ENCODE data around the gene REXO1.

The REXO1 gene

GRCh38 chr19:1860821-1861598, 12.7 kb upstream of the REXO1 start:
- DNase-seq, result no peak

- DNase-seq, result no peak
These were observed 11.9 kb upstream of the REXO1 start for GRCh38 chr19:1860042-1860775.

GRCh38 chr19:1859331-1859781, 11.1 kb upstream of the REXO1 start:
- DNase-seq, result no peak

GRCh38 chr19:1858412-1859081, 10.3 kb upstream of the REXO1 start:
- no peak for DNase-seq

GRCh38 chr19:1857648-1858326, 9.5 kb upstream of the REXO1 start:
- DNase-seq, result no peak

GRCh38 chr19:1856698-1857603, 8.7 kb upstream of the REXO1 start:
- no peak for DNase-seq

- DNase-seq, result no peak
These were observed 8.0 kb upstream of the REXO1 start for GRCh38 chr19:1856345-1856697.

- DNase-seq, result no peak
These were observed 7.6 kb upstream of the REXO1 start for GRCh38 chr19:1855828-1856255.

- peak; percentile 80 for DNase-seq
These were observed 7.0 kb upstream of the REXO1 start for GRCh38 chr19:1855040-1855827.

GRCh38 chr19:1854542-1855039, 6.3 kb upstream of the REXO1 start:
- DNase-seq, result no peak

- DNase-seq, result no peak
These were observed 5.8 kb upstream of the REXO1 start for GRCh38 chr19:1854039-1854541.

GRCh38 chr19:1853295-1854038, 5.2 kb upstream of the REXO1 start:
- peak; percentile 55 for DNase-seq

GRCh38 chr19:1852581-1853128, 4.4 kb upstream of the REXO1 start:
- no peak for DNase-seq

- no peak for DNase-seq
These were observed 3.6 kb upstream of the REXO1 start for GRCh38 chr19:1851654-1852580.

GRCh38 chr19:1850809-1851653, 2.7 kb upstream of the REXO1 start:
- no peak for DNase-seq

GRCh38 chr19:1849886-1850398, 1.7 kb upstream of the REXO1 start:
- DNase-seq, result no peak

GRCh38 chr19:1849132-1849474, 820 bp upstream of the REXO1 start:
- DNase-seq, result no peak
